HepG2 (cell line): Measurements from ENCODE around the gene TMEM269. TPM values are rescaled to one million over a fixed set of nuclear protein-coding genes. Genes with fewer than 3 reads are reported as not detected.

ENCODE experiments used
- ATRX ChIP-seq: sonication (generic); formaldehyde crosslinking; IDR thresholded peaks from 2 replicates; pipeline ENCODE4 v1.4.0; 2020; ENCODE audit warnings: missing genetic modification reagents, borderline replicate concordance
- BCLAF1 ChIP-seq: fragments of 450-650 bp; IDR thresholded peaks from 2 replicates; pipeline ENCODE4 v1.6.1; 2017; ENCODE audit warnings: mild to moderate bottlenecking
- CEBPB ChIP-seq: IDR thresholded peaks from 2 replicates; pipeline ENCODE4 v1.6.1; 2011; ENCODE audit warnings: low read depth, low read length, improper control_type of control experiment, borderline replicate concordance
- FOXO1 ChIP-seq: sonication (generic); formaldehyde crosslinking; IDR thresholded peaks from 2 replicates; pipeline ENCODE4 v1.4.0; 2020; ENCODE audit warnings: missing genetic modification reagents
- GTF2F1 ChIP-seq: fragments of 150-350 bp; IDR thresholded peaks from 2 replicates; pipeline ENCODE4 v1.6.1; 2014; ENCODE audit warnings: low read length
- IKZF4 ChIP-seq: sonication (generic); formaldehyde crosslinking; IDR thresholded peaks from 2 replicates; pipeline ENCODE4 v1.5.1; 2020; ENCODE audit warnings: borderline replicate concordance, mild to moderate bottlenecking, low read depth, missing genetic modification reagents; ENCODE audit errors: not compliant biosample characterization
- KAT8 ChIP-seq: IDR thresholded peaks from 2 replicates; pipeline ENCODE4 v1.6.1; 2016; ENCODE audit warnings: missing genetic modification reagents, missing compliant biosample characterization
- MEIS2 ChIP-seq: sonication (generic); formaldehyde crosslinking; IDR thresholded peaks from 2 replicates; pipeline ENCODE4 v1.9.0; 2021; ENCODE audit warnings: mild to moderate bottlenecking, missing genetic modification reagents
- NBN ChIP-seq: fragments of 450-650 bp; conservative IDR thresholded peaks from 2 replicates; pipeline ENCODE4 v1.6.1; 2017
- TIGD3 ChIP-seq: sonication (generic); formaldehyde crosslinking; IDR thresholded peaks from 2 replicates; pipeline ENCODE4 v1.5.1; 2020; ENCODE audit warnings: mild to moderate bottlenecking, missing genetic modification reagents, borderline replicate concordance
- TRAFD1 ChIP-seq: sonication (generic); formaldehyde crosslinking; IDR thresholded peaks from 2 replicates; pipeline ENCODE4 v1.5.1; 2020; ENCODE audit warnings: missing genetic modification reagents, mild to moderate bottlenecking, borderline replicate concordance
- ZNF281 ChIP-seq: sonication (generic); formaldehyde crosslinking; IDR thresholded peaks from 2 replicates; pipeline ENCODE4 v1.4.0; 2020; ENCODE audit warnings: missing genetic modification reagents, borderline replicate concordance
- ZNF549 ChIP-seq: sonication (generic); formaldehyde crosslinking; IDR thresholded peaks from 2 replicates; pipeline ENCODE4 v1.5.0; 2020; ENCODE audit warnings: missing genetic modification reagents
- ZNF574 ChIP-seq: sonication (generic); formaldehyde crosslinking; IDR thresholded peaks from 2 replicates; pipeline ENCODE4 v1.4.0; 2020; ENCODE audit warnings: missing genetic modification reagents
- polyA plus RNA-seq, 8 experiments: library from polyadenylated mRNA; depleted of rRNA in 3 of 8; stranded (reverse) in 7 of 8; unstranded in 1 of 8; fragments of >200 nt; fragmentation: Illumina TruSeq in 4 of 8; extraction: Trizol in 4 of 8; gene quantifications; 2 replicates each; pipeline versions ENCODE4 v1.2.1 to v1.2.3, GENCODE V29; 2011 to 2016; ENCODE audit warnings: low read depth in 4 of 8, missing spikeins in 1 of 8, mixed read lengths in 1 of 8; ENCODE audit not compliant: insufficient read depth in 1 of 8
- total RNA-seq, 5 experiments: library from RNA; depleted of rRNA; stranded (reverse); fragments of >200 nt; fragmentation: Illumina TruSeq; extraction: Trizol; gene quantifications; 2 replicates each; pipeline ENCODE4 v1.2.3, GENCODE V29; 2016; ENCODE audit warnings: low read depth in 1 of 5

TMEM269 gene
- total and polyA plus RNA-seq, 2 of the 13 experiments (the other 11 are each of a cell fraction or from before 2014, with no cell fraction given), result 0.15 to 0.21 TPM

- TF ChIP-seq CEBPB, result no peak
- no peak for TF ChIP-seq ZNF549 (CRISPR knock-in tag)
- no peak for TF ChIP-seq FOXO1 (CRISPR knock-in tag)
- peak; percentile 52 for TF ChIP-seq IKZF4
- TF ChIP-seq TRAFD1 (CRISPR knock-in tag), result no peak
- no peak for TF ChIP-seq MEIS2 (CRISPR knock-in tag)
- TF ChIP-seq NBN, result no peak
- TF ChIP-seq TIGD3 (CRISPR knock-in tag), result no peak
- no peak for TF ChIP-seq GTF2F1
- peak; percentile 79 for TF ChIP-seq KAT8 (CRISPR knock-in tag)
- no peak for TF ChIP-seq BCLAF1
- TF ChIP-seq ZNF281, result peak; percentile 11; the same call in 1 of the 2 replicates
- TF ChIP-seq ZNF574 (CRISPR knock-in tag), result peak; percentile 71; the same call in 1 of the 2 replicates
- no peak for TF ChIP-seq ATRX
Observed at GRCh38 chr1:42846257-42847110, 61.7 kb downstream of the TMEM269 start, which contains the start of gene ZNF691 (continued).
